PC-3 (cell line): ENCODE results near the gene USH1C. TPM values are rescaled to one million over a fixed set of nuclear protein-coding genes. Genes with fewer than 3 reads are reported as not detected.

Experiments used
- ATAC-seq: fragments of 200-7000 bp; cut with Tn5 transposase; 2 replicates; pipeline ENCODE4 v1.9.1; 2020; ENCODE audit warnings: mild to moderate bottlenecking, moderate library complexity
- BruUV-seq: library from RNA; stranded (reverse); fragments of 400-500 nt; replicated peaks from 2 replicates; lab custom pipeline; 2021; lab: Mats Ljungman, UMichigan
- CTCF ChIA-PET: fragments of 300-600 bp; sonication (Branson Sonifier 250); formaldehyde crosslinking; loops from one replicate; lab custom pipeline; 2022; ENCODE audit warnings: antibody characterized with exemption; lab: Charles Lee
- POLR2A ChIA-PET: fragments of 300-600 bp; sonication (Branson Sonifier 250); formaldehyde crosslinking; loops from one replicate; lab custom pipeline; 2022; ENCODE audit warnings: antibody characterized with exemption; ENCODE audit not compliant: unreplicated experiment; lab: Charles Lee
- DNase-seq: peaks from one replicate; pipeline ENCODE4 v3.0.0-alpha.2; 2015
- H2AFZ ChIP-seq: fragments of 300-600 bp; sonication (generic); 2 replicates; pipeline ENCODE4 v1.6.0; 2016; ENCODE audit warnings: antibody characterized with exemption, low read length
- H3F3A ChIP-seq: fragments of 300-600 bp; sonication (generic); one replicate; pipeline ENCODE4 v1.6.0; 2017; ENCODE audit warnings: antibody characterized with exemption, low read length, control low read depth, mild to moderate bottlenecking; ENCODE audit not compliant: unreplicated experiment
- H3K27ac ChIP-seq: fragments of 300-600 bp; sonication (generic); 2 replicates; pipeline ENCODE4 v1.5.1; 2016; ENCODE audit warnings: mild to moderate bottlenecking, low read length
- H3K27me3 ChIP-seq: fragments of 300-600 bp; sonication (generic); 2 replicates; pipeline ENCODE4 v1.6.1; 2016; ENCODE audit warnings: low read length, mixed read lengths
- H3K36me3 ChIP-seq: fragments of 300-600 bp; sonication (generic); 2 replicates; pipeline ENCODE4 v1.6.1; 2016; ENCODE audit warnings: low read depth, mixed run types, low read length, mixed read lengths
- H3K4me1 ChIP-seq: fragments of 300-600 bp; sonication (generic); 2 replicates; pipeline ENCODE4 v1.5.1; 2016; ENCODE audit warnings: low read length; ENCODE audit not compliant: insufficient read depth
- H3K4me2 ChIP-seq: fragments of 300-600 bp; sonication (generic); 2 replicates; pipeline ENCODE4 v1.6.0; 2016; ENCODE audit warnings: low read length
- H3K4me3 ChIP-seq: fragments of 300-600 bp; sonication (generic); 2 replicates; pipeline ENCODE4 v1.5.1; 2016; ENCODE audit warnings: mild to moderate bottlenecking, low read length, mixed read lengths
- H3K79me2 ChIP-seq: fragments of 300-600 bp; sonication (generic); 2 replicates; pipeline ENCODE4 v1.6.1; 2017; ENCODE audit warnings: low read length, mixed read lengths
- H3K9ac ChIP-seq: fragments of 300-600 bp; sonication (generic); 2 replicates; pipeline ENCODE4 v1.6.0; 2016; ENCODE audit warnings: mild to moderate bottlenecking, low read length
- H3K9me2 ChIP-seq: fragments of 300-600 bp; sonication (generic); replicated peaks from 2 replicates; pipeline ENCODE4 v1.6.1; 2016; ENCODE audit warnings: mixed run types, low read length, mixed read lengths
- H3K9me3 ChIP-seq: fragments of 300-600 bp; sonication (generic); 2 replicates; pipeline ENCODE4 v1.6.1; 2016; ENCODE audit warnings: low read length, mixed read lengths
- H4K20me1 ChIP-seq: fragments of 300-600 bp; sonication (generic); 2 replicates; pipeline ENCODE4 v1.6.1; 2016; ENCODE audit warnings: low read length, mixed read lengths
- EZH2 ChIP-seq: fragments of 300-600 bp; sonication (generic); IDR thresholded peaks from one replicate; pipeline ENCODE4 v1.6.1; 2017; ENCODE audit warnings: antibody characterized with exemption, mild to moderate bottlenecking, low read length; ENCODE audit not compliant: unreplicated experiment
- EZH2phosphoT487 ChIP-seq: fragments of 300-600 bp; sonication (generic); IDR thresholded peaks from 2 replicates; pipeline ENCODE4 v1.6.1; 2018; ENCODE audit warnings: mild to moderate bottlenecking, antibody characterized with exemption, low read length, borderline replicate concordance
- intact Hi-C: fragments of 100-400 bp; cut with micrococcal nuclease; formaldehyde crosslinking; loops from 2 replicates; pipeline ENCODE4 v1.9.0; 2023
- total RNA-seq: library from RNA; depleted of rRNA; stranded (reverse); fragments of >200 nt; gene quantifications from 2 replicates; pipeline ENCODE4 v1.2.3, GENCODE V29; 2014
- TF ChIP-seq, protein P1 (sequence below): fragments of 300-600 bp; sonication (generic); conservative IDR thresholded peaks from 2 replicates; pipeline ENCODE4 v1.5.1; 2017; ENCODE audit warnings: antibody characterized with exemption, low read depth, mild to moderate bottlenecking, low read length

The USH1C gene
- total RNA-seq, 1 experiment from 2014 or later: not detected

DNA sequence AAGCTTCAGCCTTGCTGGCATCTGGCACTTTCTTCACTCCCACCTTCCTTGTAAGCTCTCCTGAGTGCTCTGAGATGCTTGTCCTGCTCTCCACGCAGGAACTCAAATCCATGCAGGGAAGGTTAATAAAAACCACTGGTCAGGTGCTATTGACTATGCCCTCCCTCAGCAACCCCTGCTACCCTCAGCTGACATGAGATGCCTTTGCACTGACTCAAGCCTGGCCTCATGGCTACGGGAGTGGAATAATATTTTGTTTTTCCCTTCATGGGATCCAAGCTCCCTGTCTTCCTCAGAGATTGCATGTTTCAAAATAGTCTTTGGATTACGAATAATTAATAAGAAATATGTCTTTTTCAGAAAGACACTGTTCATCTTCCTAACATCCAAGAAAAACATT, 35.9 kb downstream of the USH1C start:
- Histone ChIP-seq H3K4me1 (no peaks in the 10 kb centered on the region), H3K27me3 (peaks cover 34% of the 10 kb centered on the region), H4K20me1 (no peaks in the 10 kb centered on the region), H3K36me3 (no peaks in the 10 kb centered on the region), H3K9ac (no peak overlapping the region), H2AFZ (no peak overlapping the region), H3F3A (no peaks in the 10 kb centered on the region), H3K9me2 (no peaks in the 10 kb centered on the region), H3K27ac (no peak overlapping the region), H3K4me3 (no peak overlapping the region), H3K79me2 (no peaks in the 10 kb centered on the region), H3K4me2 (no peak overlapping the region), H3K9me3 (no peaks in the 10 kb centered on the region)
- no TSS peak for BruUV-seq
- intact Hi-C loops: loop anchor here (10.0 kb wide), 1 partner anchor 274 kb away; no protein-coding TSS in a partner anchor
- ChIA-PET CTCF (no interaction called here), POLR2A (no interaction called here)
- no peak for TF ChIP-seq EZH2
- DNase-seq: no peak
- no peak for ATAC-seq

DNA sequence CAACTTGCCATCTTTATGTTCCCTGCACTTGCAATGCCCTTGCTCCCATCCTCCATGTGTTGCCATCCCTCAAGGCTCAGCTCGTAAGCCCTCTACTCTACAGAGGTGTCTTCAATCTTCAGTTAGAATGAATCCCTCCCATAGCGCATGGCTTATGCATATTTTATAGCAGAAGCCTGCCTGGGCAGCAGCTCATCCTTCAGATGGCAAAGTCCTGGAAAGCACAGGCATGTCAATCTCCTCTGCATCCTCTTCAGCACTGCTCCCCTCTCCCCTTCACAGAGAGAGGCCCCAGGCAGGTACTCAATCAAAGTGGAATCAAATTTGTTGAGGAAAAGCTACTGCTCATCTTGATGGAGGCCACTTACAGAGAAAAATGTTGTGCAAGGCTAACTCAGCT, 36.4 kb downstream of the USH1C start:
- TF ChIP-seq, protein P1, sequence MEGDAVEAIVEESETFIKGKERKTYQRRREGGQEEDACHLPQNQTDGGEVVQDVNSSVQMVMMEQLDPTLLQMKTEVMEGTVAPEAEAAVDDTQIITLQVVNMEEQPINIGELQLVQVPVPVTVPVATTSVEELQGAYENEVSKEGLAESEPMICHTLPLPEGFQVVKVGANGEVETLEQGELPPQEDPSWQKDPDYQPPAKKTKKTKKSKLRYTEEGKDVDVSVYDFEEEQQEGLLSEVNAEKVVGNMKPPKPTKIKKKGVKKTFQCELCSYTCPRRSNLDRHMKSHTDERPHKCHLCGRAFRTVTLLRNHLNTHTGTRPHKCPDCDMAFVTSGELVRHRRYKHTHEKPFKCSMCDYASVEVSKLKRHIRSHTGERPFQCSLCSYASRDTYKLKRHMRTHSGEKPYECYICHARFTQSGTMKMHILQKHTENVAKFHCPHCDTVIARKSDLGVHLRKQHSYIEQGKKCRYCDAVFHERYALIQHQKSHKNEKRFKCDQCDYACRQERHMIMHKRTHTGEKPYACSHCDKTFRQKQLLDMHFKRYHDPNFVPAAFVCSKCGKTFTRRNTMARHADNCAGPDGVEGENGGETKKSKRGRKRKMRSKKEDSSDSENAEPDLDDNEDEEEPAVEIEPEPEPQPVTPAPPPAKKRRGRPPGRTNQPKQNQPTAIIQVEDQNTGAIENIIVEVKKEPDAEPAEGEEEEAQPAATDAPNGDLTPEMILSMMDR: no peak
- TF ChIP-seq EZH2 (no peak), EZH2phosphoT487 (no peak)
- no peak overlapping the region for H3K4me3 ChIP-seq
- no peak overlapping the region for H2AFZ ChIP-seq
- H3K27me3 ChIP-seq: peaks cover 30% of the 10 kb centered on the region
- no peak overlapping the region for H3K4me2 ChIP-seq
- H3K27ac ChIP-seq: no peak overlapping the region
- H3K36me3 ChIP-seq: no peaks in the 10 kb centered on the region
- H3K9me2 ChIP-seq: no peaks in the 10 kb centered on the region
- H4K20me1 ChIP-seq: no peaks in the 10 kb centered on the region
- BruUV-seq: no TSS peak
- ChIA-PET CTCF (no interaction called here), POLR2A (no interaction called here)
- H3K9ac ChIP-seq: no peak overlapping the region
- H3K9me3 ChIP-seq: no peaks in the 10 kb centered on the region
- no peaks in the 10 kb centered on the region for H3K4me1 ChIP-seq
- no peaks in the 10 kb centered on the region for H3F3A ChIP-seq
- H3K79me2 ChIP-seq: no peaks in the 10 kb centered on the region
- DNase-seq (no peak), ATAC-seq (no peak)
- intact Hi-C loops: loop anchor here (10.0 kb wide), 1 partner anchor 273 kb away; no protein-coding TSS in a partner anchor

DNA sequence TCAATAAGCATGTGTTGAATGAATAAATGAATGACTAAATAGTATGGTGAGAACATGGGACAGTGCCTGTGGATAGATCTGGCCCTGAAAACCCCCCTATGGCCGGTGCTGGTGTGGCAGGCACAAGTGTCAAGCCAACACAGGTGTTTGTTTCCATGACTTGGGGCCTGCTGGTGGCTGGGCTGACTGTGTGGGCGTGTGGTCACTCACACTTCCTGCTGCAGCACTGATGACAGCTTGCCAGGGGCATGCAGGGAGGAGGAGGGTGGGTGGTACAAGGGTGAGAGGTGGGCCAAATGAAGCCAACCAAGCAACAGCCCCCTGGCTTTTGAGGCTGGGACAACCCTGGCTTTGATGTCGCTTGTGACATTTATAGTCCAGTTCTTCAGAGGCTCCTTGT, 37.3 kb downstream of the USH1C start:
- Histone ChIP-seq H3K79me2 (no peaks in the 10 kb centered on the region), H3K4me2 (no peak overlapping the region), H2AFZ (no peak overlapping the region), H3K9ac (no peak overlapping the region), H3K36me3 (no peaks in the 10 kb centered on the region), H3K9me3 (no peaks in the 10 kb centered on the region), H3K27ac (no peak overlapping the region), H3F3A (no peaks in the 10 kb centered on the region), H3K4me3 (no peak overlapping the region), H3K4me1 (no peaks in the 10 kb centered on the region), H4K20me1 (no peaks in the 10 kb centered on the region), H3K9me2 (no peaks in the 10 kb centered on the region), H3K27me3 (peaks cover 30% of the 10 kb centered on the region)
- ATAC-seq: no peak
- no peak for TF ChIP-seq EZH2
- TF ChIP-seq, protein P1: no peak
- no peak for TF ChIP-seq EZH2phosphoT487
- ChIA-PET POLR2A (no interaction called here), CTCF (no interaction called here)
- DNase-seq: no peak
- intact Hi-C loops: loop anchor here (10.0 kb wide), 1 partner anchor 272 kb away; no protein-coding TSS in a partner anchor
- BruUV-seq: no TSS peak
